WTC11 (cell line): Measurements from ENCODE around the gene THOC2. TPM values are rescaled to one million over a fixed set of nuclear protein-coding genes. Genes with fewer than 3 reads are reported as not detected.

Experiments
- ATAC-seq: fragments of 200-7000 bp; cut with Tn5 transposase; 2 replicates; pipeline ENCODE4 v1.10.0; 2021; ENCODE audit warnings: mild to moderate bottlenecking, moderate library complexity
- CTCF ChIA-PET: fragments of 300-600 bp; sonication (Branson Sonifier 250); formaldehyde crosslinking; loops from one replicate; lab custom pipeline; 2021; ENCODE audit warnings: antibody characterized with exemption; lab: Charles Lee
- POLR2A ChIA-PET: fragments of 350-600 bp; sonication (Branson Sonifier 250); formaldehyde crosslinking; loops from one replicate; lab custom pipeline; 2021; ENCODE audit warnings: antibody characterized with exemption; lab: Charles Lee
- DNase-seq: peaks from one replicate; pipeline ENCODE4 v3.0.0; 2021; ENCODE audit warnings: low spot score
- H3K27ac Mint-ChIP-seq: 2 replicates; pipeline ENCODE4 v1.8.0; 2021; ENCODE audit warnings: mixed read lengths
- H3K27me3 Mint-ChIP-seq: 2 replicates; pipeline ENCODE4 v1.8.0; 2021; ENCODE audit warnings: low read depth, mild to moderate bottlenecking, moderate library complexity, mixed read lengths
- H3K36me3 Mint-ChIP-seq: 2 replicates; pipeline ENCODE4 v1.8.0; 2021; ENCODE audit warnings: mixed read lengths
- H3K4me1 Mint-ChIP-seq: 2 replicates; pipeline ENCODE4 v1.8.0; 2022; ENCODE audit warnings: mixed read lengths
- H3K4me3 Mint-ChIP-seq: 2 replicates; pipeline ENCODE4 v1.8.0; 2021; ENCODE audit warnings: mild to moderate bottlenecking, moderate library complexity, mixed read lengths
- H3K9me3 Mint-ChIP-seq: 2 replicates; pipeline ENCODE4 v1.8.0; 2021; ENCODE audit warnings: mixed read lengths
- ATF3 ChIP-seq: sonication (generic); formaldehyde crosslinking; conservative IDR thresholded peaks from 2 replicates; pipeline ENCODE4 v1.8.1; 2022; ENCODE audit warnings: mild to moderate bottlenecking, missing genetic modification reagents
- CTCF ChIP-seq: fragments of 200-600 bp; IDR thresholded peaks from 2 replicates; pipeline ENCODE4 v1.8.0; 2022; ENCODE audit warnings: antibody characterized with exemption
- E2F1 ChIP-seq: sonication (generic); formaldehyde crosslinking; IDR thresholded peaks from 2 replicates; pipeline ENCODE4 v1.8.0; 2022; ENCODE audit warnings: mild to moderate bottlenecking, missing genetic modification reagents
- EMX1 ChIP-seq: fragments of 250-450 bp; sonication (Bioruptor Pico); IDR thresholded peaks from 2 replicates; pipeline ENCODE4 v1.8.0; 2021; ENCODE audit warnings: mild to moderate bottlenecking
- GABPB1 ChIP-seq: sonication (generic); formaldehyde crosslinking; IDR thresholded peaks from 2 replicates; pipeline ENCODE4 v1.8.1; 2023; ENCODE audit warnings: mild to moderate bottlenecking, missing genetic modification reagents
- IRF1 ChIP-seq: sonication (generic); formaldehyde crosslinking; IDR thresholded peaks from 2 replicates; pipeline ENCODE4 v1.8.0; 2023; ENCODE audit warnings: missing genetic modification reagents
- MLX ChIP-seq: sonication (generic); formaldehyde crosslinking; IDR thresholded peaks from 2 replicates; pipeline ENCODE4 v1.8.1; 2023; ENCODE audit warnings: mild to moderate bottlenecking, missing genetic modification reagents, moderate library complexity
- MXD4 ChIP-seq: fragments of 250-450 bp; sonication (Bioruptor Pico); IDR thresholded peaks from 2 replicates; pipeline ENCODE4 v1.8.0; 2021; ENCODE audit warnings: mild to moderate bottlenecking, moderate library complexity, borderline replicate concordance
- NFE2L1 ChIP-seq: sonication (generic); formaldehyde crosslinking; IDR thresholded peaks from 2 replicates; pipeline ENCODE4 v1.8.1; 2023; ENCODE audit warnings: missing genetic modification reagents
- RELA ChIP-seq: sonication (generic); formaldehyde crosslinking; IDR thresholded peaks from 2 replicates; pipeline ENCODE4 v1.8.1; 2022; ENCODE audit warnings: missing genetic modification reagents, mild to moderate bottlenecking, borderline replicate concordance
- SMAD3 ChIP-seq: sonication (generic); formaldehyde crosslinking; IDR thresholded peaks from 2 replicates; pipeline ENCODE4 v1.8.0; 2022; ENCODE audit warnings: missing genetic modification reagents, mild to moderate bottlenecking, borderline replicate concordance
- SMAD4 ChIP-seq: sonication (generic); formaldehyde crosslinking; IDR thresholded peaks from 2 replicates; pipeline ENCODE4 v1.8.0; 2022; ENCODE audit warnings: mild to moderate bottlenecking, missing genetic modification reagents
- SOX15 ChIP-seq: fragments of 250-450 bp; sonication (Bioruptor Pico); IDR thresholded peaks from 2 replicates; pipeline ENCODE4 v1.9.0; 2021; ENCODE audit warnings: mild to moderate bottlenecking
- STAT6 ChIP-seq: sonication (generic); formaldehyde crosslinking; conservative IDR thresholded peaks from 2 replicates; pipeline ENCODE4 v1.8.1; 2023; ENCODE audit warnings: mild to moderate bottlenecking, low read depth, missing genetic modification reagents, moderate library complexity
- TCF7 ChIP-seq: sonication (generic); formaldehyde crosslinking; IDR thresholded peaks from 2 replicates; pipeline ENCODE4 v1.8.0; 2022; ENCODE audit warnings: mild to moderate bottlenecking, low read depth, missing genetic modification reagents, moderate library complexity
- ZBTB43 ChIP-seq: sonication (generic); formaldehyde crosslinking; IDR thresholded peaks from 2 replicates; pipeline ENCODE4 v1.8.1; 2023; ENCODE audit warnings: mild to moderate bottlenecking, missing genetic modification reagents
- ZNF423 ChIP-seq: fragments of 250-450 bp; sonication (Bioruptor Pico); IDR thresholded peaks from 2 replicates; pipeline ENCODE4 v2.1.2; 2022; ENCODE audit warnings: mild to moderate bottlenecking, moderate library complexity
- ZNF671 ChIP-seq: fragments of 250-450 bp; sonication (Bioruptor Pico); IDR thresholded peaks from 2 replicates; pipeline ENCODE4 v1.8.0; 2021; ENCODE audit warnings: mild to moderate bottlenecking
- total RNA-seq: library from RNA; stranded (reverse); gene quantifications from 3 replicates; pipeline ENCODE4 v1.2.3, GENCODE V29; 2021

The THOC2 gene
- total RNA-seq, 1 experiment from 2014 or later: 66.1 TPM

GRCh38 chrX:123756320-123756719 lies 23.5 kb upstream of the THOC2 start:
- H3K27me3 Mint-ChIP-seq: no peaks in the 10 kb centered on the region; the same call in 1 of the 2 replicates
- ChIA-PET CTCF (no interaction called here), POLR2A (no interaction called here)
- H3K4me1 Mint-ChIP-seq: no peaks in the 10 kb centered on the region
- H3K9me3 Mint-ChIP-seq: peaks cover 18% of the 10 kb centered on the region
- no peaks in the 10 kb centered on the region for H3K36me3 Mint-ChIP-seq
- ATAC-seq: no peak
- TF ChIP-seq MXD4 (CRISPR knock-in tag) (no peak), SMAD3 (no peak), ATF3 (CRISPR knock-in tag) (no peak), TCF7 (CRISPR knock-in tag) (no peak), E2F1 (CRISPR knock-in tag) (no peak)
- H3K27ac Mint-ChIP-seq: no peak overlapping the region
- no peak for DNase-seq
- H3K4me3 Mint-ChIP-seq: no peak overlapping the region

- H3K9me3 Mint-ChIP-seq: peaks cover 18% of the 10 kb centered on the region
- H3K4me3 Mint-ChIP-seq: no peak overlapping the region
- no peak for DNase-seq
- no peaks in the 10 kb centered on the region for H3K36me3 Mint-ChIP-seq
- H3K27ac Mint-ChIP-seq: no peak overlapping the region
- no peaks in the 10 kb centered on the region for H3K4me1 Mint-ChIP-seq
- ATAC-seq: no peak
- CTCF ChIA-PET: no interaction called here
- POLR2A ChIA-PET: no interaction called here
- H3K27me3 Mint-ChIP-seq: no peaks in the 10 kb centered on the region; the same call in 1 of the 2 replicates
- TF ChIP-seq IRF1: no peak
- no peak for TF ChIP-seq GABPB1
- TF ChIP-seq NFE2L1 (CRISPR knock-in tag): no peak
- TF ChIP-seq EMX1: no peak
- TF ChIP-seq ATF3 (CRISPR knock-in tag): no peak
- TF ChIP-seq RELA (CRISPR knock-in tag): no peak
- TF ChIP-seq ZBTB43: no peak
- no peak for TF ChIP-seq SOX15 (CRISPR knock-in tag)
- TF ChIP-seq MLX (CRISPR knock-in tag): no peak
- no peak for TF ChIP-seq MXD4 (CRISPR knock-in tag)
- no peak for TF ChIP-seq TCF7 (CRISPR knock-in tag)
These were observed 22.3 kb upstream of the THOC2 start for GRCh38 chrX:123755107-123755506.

GRCh38 chrX:123753656-123754350 lies 21.0 kb upstream of the THOC2 start:
- Mint-ChIP-seq H3K4me3 (no peak overlapping the region), H3K36me3 (no peaks in the 10 kb centered on the region), H3K27me3 (no peaks in the 10 kb centered on the region; the same call in 1 of the 2 replicates), H3K9me3 (peaks cover 8% of the 10 kb centered on the region), H3K4me1 (no peaks in the 10 kb centered on the region), H3K27ac (no peak overlapping the region)
- ATAC-seq (no peak), DNase-seq (no peak)
- POLR2A ChIA-PET: no interaction called here
- CTCF ChIA-PET: no interaction called here
- TF ChIP-seq ZBTB43: no peak
- no peak for TF ChIP-seq ZNF671 (CRISPR knock-in tag)
- no peak for TF ChIP-seq RELA (CRISPR knock-in tag)
- TF ChIP-seq CTCF: no peak
- no peak for TF ChIP-seq ZNF423 (CRISPR knock-in tag)
- no peak for TF ChIP-seq STAT6 (CRISPR knock-in tag)
- TF ChIP-seq GABPB1: no peak
- TF ChIP-seq MXD4 (CRISPR knock-in tag): no peak
- TF ChIP-seq SMAD4 (CRISPR knock-in tag): no peak
